MM.1S (cell line): ENCODE data around the gene AP1G2.

Experiments
- EZH2 ChIP-seq: fragments of 300-600 bp; sonication (generic); optimal IDR thresholded peaks from 2 replicates; pipeline ENCODE3; 2017; ENCODE audit warnings: low read depth, mild to moderate bottlenecking, antibody characterized with exemption, low read length, mixed read lengths
- TF ChIP-seq, protein P1 (sequence below): fragments of 300-600 bp; sonication (generic); IDR thresholded peaks from 2 replicates; pipeline ENCODE4 v1.5.1; 2016; ENCODE audit warnings: antibody characterized with exemption, low read length, mixed read lengths

GRCh38 chr14:23561259-23561658, 6.3 kb downstream of the AP1G2 start:
- TF ChIP-seq EZH2, result no peak
- TF ChIP-seq, protein P1, sequence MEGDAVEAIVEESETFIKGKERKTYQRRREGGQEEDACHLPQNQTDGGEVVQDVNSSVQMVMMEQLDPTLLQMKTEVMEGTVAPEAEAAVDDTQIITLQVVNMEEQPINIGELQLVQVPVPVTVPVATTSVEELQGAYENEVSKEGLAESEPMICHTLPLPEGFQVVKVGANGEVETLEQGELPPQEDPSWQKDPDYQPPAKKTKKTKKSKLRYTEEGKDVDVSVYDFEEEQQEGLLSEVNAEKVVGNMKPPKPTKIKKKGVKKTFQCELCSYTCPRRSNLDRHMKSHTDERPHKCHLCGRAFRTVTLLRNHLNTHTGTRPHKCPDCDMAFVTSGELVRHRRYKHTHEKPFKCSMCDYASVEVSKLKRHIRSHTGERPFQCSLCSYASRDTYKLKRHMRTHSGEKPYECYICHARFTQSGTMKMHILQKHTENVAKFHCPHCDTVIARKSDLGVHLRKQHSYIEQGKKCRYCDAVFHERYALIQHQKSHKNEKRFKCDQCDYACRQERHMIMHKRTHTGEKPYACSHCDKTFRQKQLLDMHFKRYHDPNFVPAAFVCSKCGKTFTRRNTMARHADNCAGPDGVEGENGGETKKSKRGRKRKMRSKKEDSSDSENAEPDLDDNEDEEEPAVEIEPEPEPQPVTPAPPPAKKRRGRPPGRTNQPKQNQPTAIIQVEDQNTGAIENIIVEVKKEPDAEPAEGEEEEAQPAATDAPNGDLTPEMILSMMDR, result no peak
